HepG2 (cell line): ENCODE results near the gene DHH. TPM values are rescaled to one million over a fixed set of nuclear protein-coding genes. Genes with fewer than 3 reads are reported as not detected.
A peak's percentile ranks its signal among the peaks of the same experiment; 100 is the strongest.

Experiments
- E2F2 ChIP-seq: sonication (generic); formaldehyde crosslinking; IDR thresholded peaks from 2 replicates; pipeline ENCODE4 v1.4.0; 2020; ENCODE audit warnings: missing genetic modification reagents, borderline replicate concordance
- E2F5 ChIP-seq: sonication (generic); formaldehyde crosslinking; conservative IDR thresholded peaks from 2 replicates; pipeline ENCODE4 v1.4.0; 2020; ENCODE audit warnings: missing genetic modification reagents
- HNF4A ChIP-seq: sonication (generic); formaldehyde crosslinking; IDR thresholded peaks from 2 replicates; pipeline ENCODE4 v1.4.0; 2020; ENCODE audit warnings: missing genetic modification reagents
- MAX ChIP-seq: IDR thresholded peaks from 2 replicates; pipeline ENCODE4 v1.6.1; 2012; ENCODE audit warnings: inconsistent platforms
- PAX8 ChIP-seq: sonication (generic); formaldehyde crosslinking; IDR thresholded peaks from 2 replicates; pipeline ENCODE4 v1.8.0; 2022; ENCODE audit warnings: mild to moderate bottlenecking, missing genetic modification reagents, borderline replicate concordance
- SP2 ChIP-seq: sonication (generic); formaldehyde crosslinking; IDR thresholded peaks from 2 replicates; pipeline ENCODE4 v1.5.1; 2020; ENCODE audit warnings: mild to moderate bottlenecking, missing genetic modification reagents
- TRAFD1 ChIP-seq: sonication (generic); formaldehyde crosslinking; IDR thresholded peaks from 2 replicates; pipeline ENCODE4 v1.5.1; 2020; ENCODE audit warnings: missing genetic modification reagents, mild to moderate bottlenecking, borderline replicate concordance
- U2AF2 ChIP-seq: fragments of 200-400 bp; formaldehyde crosslinking; IDR thresholded peaks from 2 replicates; pipeline ENCODE4 v1.6.1; 2017; ENCODE audit warnings: low read depth, mild to moderate bottlenecking, low read length
- UBTF ChIP-seq: sonication (generic); formaldehyde crosslinking; IDR thresholded peaks from 2 replicates; pipeline ENCODE4 v1.4.0; 2020; ENCODE audit warnings: mild to moderate bottlenecking, missing genetic modification reagents
- ZBTB7A ChIP-seq: sonication (generic); formaldehyde crosslinking; IDR thresholded peaks from 2 replicates; pipeline ENCODE4 v1.8.0; 2022; ENCODE audit warnings: mild to moderate bottlenecking, missing genetic modification reagents
- ZC3H13 ChIP-seq: sonication (generic); formaldehyde crosslinking; IDR thresholded peaks from 2 replicates; pipeline ENCODE4 v1.8.1; 2023; ENCODE audit warnings: mild to moderate bottlenecking, missing genetic modification reagents, moderate library complexity
- ZFP91 ChIP-seq: sonication (generic); formaldehyde crosslinking; IDR thresholded peaks from 2 replicates; pipeline ENCODE4 v1.9.0; 2022; ENCODE audit warnings: missing genetic modification reagents, mild to moderate bottlenecking, borderline replicate concordance
- ZNF138 ChIP-seq: sonication (generic); formaldehyde crosslinking; IDR thresholded peaks from 2 replicates; pipeline ENCODE4 v1.5.0; 2020; ENCODE audit warnings: mild to moderate bottlenecking, low read depth, missing genetic modification reagents
- ZNF572 ChIP-seq: sonication (generic); formaldehyde crosslinking; IDR thresholded peaks from 2 replicates; pipeline ENCODE4 v1.5.1; 2020; ENCODE audit warnings: mild to moderate bottlenecking, missing genetic modification reagents
- ZNF781 ChIP-seq: sonication (generic); formaldehyde crosslinking; IDR thresholded peaks from 2 replicates; pipeline ENCODE4 v1.5.1; 2020; ENCODE audit warnings: borderline replicate concordance, mild to moderate bottlenecking, missing genetic modification reagents; ENCODE audit errors: not compliant biosample characterization
- ZXDC ChIP-seq: sonication (generic); formaldehyde crosslinking; IDR thresholded peaks from 2 replicates; pipeline ENCODE4 v1.5.0; 2020; ENCODE audit warnings: mild to moderate bottlenecking, missing genetic modification reagents
- polyA plus RNA-seq, 8 experiments: library from polyadenylated mRNA; depleted of rRNA in 3 of 8; stranded (reverse) in 7 of 8; unstranded in 1 of 8; fragments of >200 nt; fragmentation: Illumina TruSeq in 4 of 8; extraction: Trizol in 4 of 8; gene quantifications; 2 replicates each; pipeline versions ENCODE4 v1.2.1 to v1.2.3, GENCODE V29; 2011 to 2016; ENCODE audit warnings: low read depth in 4 of 8, missing spikeins in 1 of 8, mixed read lengths in 1 of 8; ENCODE audit not compliant: insufficient read depth in 1 of 8
- total RNA-seq, 5 experiments: library from RNA; depleted of rRNA; stranded (reverse); fragments of >200 nt; fragmentation: Illumina TruSeq; extraction: Trizol; gene quantifications; 2 replicates each; pipeline ENCODE4 v1.2.3, GENCODE V29; 2016; ENCODE audit warnings: low read depth in 1 of 5

The DHH gene
- total and polyA plus RNA-seq, 2 of the 13 experiments (the other 11 are each of a cell fraction or from before 2014, with no cell fraction given) = not detected

GRCh38 chr12:49069507-49070346 lies 24.9 kb downstream of the DHH start, which contains the start of gene RHEBL1 (continued):
- no peak for TF ChIP-seq ZXDC (CRISPR knock-in tag)
- 0 out of 2 replicates have a peak, but pooled peaks have one; percentile 27 for TF ChIP-seq E2F2 (CRISPR knock-in tag)
- no peak for TF ChIP-seq HNF4A
- TF ChIP-seq ZFP91 (CRISPR knock-in tag) = peak; percentile 76; the same call in 1 of the 2 replicates
- TF ChIP-seq MAX = peak; percentile 67; the same call in 1 of the 2 replicates
- TF ChIP-seq UBTF = peak; percentile 67
- TF ChIP-seq SP2 = peak; percentile 64
- TF ChIP-seq E2F5 = peak; percentile 66
- TF ChIP-seq U2AF2 = no peak
- TF ChIP-seq PAX8 (CRISPR knock-in tag) = no peak
- TF ChIP-seq TRAFD1 (CRISPR knock-in tag) = peak; percentile 64; the same call in 1 of the 2 replicates
- TF ChIP-seq ZNF138 = no peak
- no peak for TF ChIP-seq ZNF781 (CRISPR knock-in tag)
- TF ChIP-seq ZNF572 (CRISPR knock-in tag) = 0 out of 2 replicates have a peak, but pooled peaks have one; percentile 44
- 0 out of 2 replicates have a peak, but pooled peaks have one; percentile 52 for TF ChIP-seq ZBTB7A (CRISPR knock-in tag)
- TF ChIP-seq ZC3H13 (CRISPR knock-in tag) = no peak
